Keratinocyte (primary cell): ENCODE measurements around the gene ITPR2. TPM values are rescaled to one million over a fixed set of nuclear protein-coding genes. Genes with fewer than 3 reads are reported as not detected.

Experiments used
- DNase-seq: peaks from one replicate; pipeline ENCODE4 v3.0.0-alpha.2; 2011; ENCODE audit warnings: low read depth, missing footprints, low spot score
- FAIRE-seq: peaks from 2 replicates; lab custom pipeline; 2011; peaks lifted over from hg19 to GRCh38; lab: Jason Lieb, UNC
- H2AFZ ChIP-seq: 2 replicates; pipeline ENCODE4 v1.6.0; 2012; ENCODE audit warnings: low read length, control low read depth, inconsistent platforms; ENCODE audit not compliant: control insufficient read depth
- H3K27ac ChIP-seq: 2 replicates; pipeline ENCODE4 v1.5.1; 2011; ENCODE audit warnings: low read length; ENCODE audit not compliant: control insufficient read depth, insufficient read depth
- H3K27me3 ChIP-seq: 3 replicates; pipeline ENCODE4 v1.6.0; 2011; ENCODE audit warnings: low read length; ENCODE audit not compliant: control insufficient read depth, insufficient read depth; ENCODE audit errors: extremely low read depth
- H3K36me3 ChIP-seq, 2 experiments: 2 replicates in 1 of 2; 3 replicates in 1 of 2; pipeline ENCODE4 v1.5.1; 2011; ENCODE audit warnings: low read length in 2 of 2, mild to moderate bottlenecking in 1 of 2; ENCODE audit not compliant: control insufficient read depth in 2 of 2, insufficient read depth in 2 of 2; ENCODE audit errors: extremely low read depth in 1 of 2
- H3K4me1 ChIP-seq: 3 replicates; pipeline ENCODE4 v1.5.1; 2011; ENCODE audit warnings: low read length; ENCODE audit not compliant: control insufficient read depth, insufficient read depth; ENCODE audit errors: extremely low read depth
- H3K4me2 ChIP-seq: 3 replicates; pipeline ENCODE4 v1.6.0; 2011; ENCODE audit warnings: low read depth, low read length; ENCODE audit not compliant: control insufficient read depth, insufficient read depth; ENCODE audit errors: extremely low read depth
- H3K4me3 ChIP-seq, 3 experiments: fragments of 200-600 bp in 1 of 3; sonication (generic) in 1 of 3; 2 replicates in 2 of 3; 3 replicates in 1 of 3; pipeline ENCODE4 v1.5.1; 2011 to 2016; ENCODE audit warnings: low read length in 3 of 3, mild to moderate bottlenecking in 3 of 3, control low read depth in 2 of 3, inconsistent platforms in 1 of 3, low read depth in 1 of 3, mixed read lengths in 1 of 3, mixed run types in 1 of 3, moderate library complexity in 1 of 3; ENCODE audit not compliant: control insufficient read depth in 2 of 3, insufficient read depth in 2 of 3; ENCODE audit errors: extremely low read depth in 1 of 3
- H3K79me2 ChIP-seq: 2 replicates; pipeline ENCODE4 v1.6.0; 2012; ENCODE audit warnings: low read length; ENCODE audit not compliant: control insufficient read depth, insufficient read depth
- H3K9ac ChIP-seq: 3 replicates; pipeline ENCODE4 v1.6.0; 2011; ENCODE audit warnings: low read length; ENCODE audit not compliant: control insufficient read depth, insufficient read depth; ENCODE audit errors: extremely low read depth
- H3K9me1 ChIP-seq: 3 replicates; pipeline ENCODE4 v1.6.0; 2011; ENCODE audit warnings: low read length; ENCODE audit not compliant: control insufficient read depth, insufficient read depth; ENCODE audit errors: extremely low read depth
- H3K9me3 ChIP-seq: 2 replicates; pipeline ENCODE4 v1.5.1; 2012; ENCODE audit warnings: low read depth, low read length; ENCODE audit not compliant: control insufficient read depth
- H4K20me1 ChIP-seq: 3 replicates; pipeline ENCODE4 v1.6.0; 2011; ENCODE audit warnings: low read length; ENCODE audit not compliant: control insufficient read depth, insufficient read depth; ENCODE audit errors: extremely low read depth
- EZH2 ChIP-seq: IDR thresholded peaks from one replicate; pipeline ENCODE4 v1.6.1; 2012; ENCODE audit warnings: inconsistent platforms, mild to moderate bottlenecking, low read length, moderate library complexity
- dilution Hi-C: fragments of 300-500 bp; cut with MboI; formaldehyde crosslinking; loops from one replicate; pipeline ENCODE4 v1.7.0; 2020; ENCODE audit warnings: low sequenced_read_pairs; ENCODE audit not compliant: extremely low pct_ligation_motif_present
- polyA plus RNA-seq, 5 experiments: library from polyadenylated mRNA; depleted of rRNA in 3 of 5; stranded (reverse) in 3 of 5; stranded (forward) in 1 of 5; unstranded in 1 of 5; fragments of >200 nt; gene quantifications; 1 replicate in 1 of 5; 2 replicates in 3 of 5; 3 replicates in 1 of 5; pipeline versions ENCODE4 v1.2.1 to v1.2.3, GENCODE V29; 2011 to 2012; ENCODE audit warnings: missing spikeins in 2 of 5, low read depth in 1 of 5, low replicate concordance in 1 of 5
- TF ChIP-seq, protein P1 (sequence below), 3 experiments: IDR thresholded peaks in 1 of 3; conservative IDR thresholded peaks in 1 of 3; optimal IDR thresholded peaks in 1 of 3; 2 replicates in 2 of 3; 3 replicates in 1 of 3; pipeline versions ENCODE3 to v1.5.1; 2011; ENCODE audit warnings: low read length in 3 of 3, mild to moderate bottlenecking in 3 of 3, moderate library complexity in 2 of 3, control low read depth in 1 of 3, inconsistent platforms in 1 of 3; ENCODE audit not compliant: insufficient read depth in 2 of 3; ENCODE audit errors: extremely low read depth in 1 of 3

ITPR2 gene
- polyA plus RNA-seq, 1 donor (not counting 4 experiments of a cell fraction or from before 2014, with no cell fraction given), result 7.6 TPM

DNA sequence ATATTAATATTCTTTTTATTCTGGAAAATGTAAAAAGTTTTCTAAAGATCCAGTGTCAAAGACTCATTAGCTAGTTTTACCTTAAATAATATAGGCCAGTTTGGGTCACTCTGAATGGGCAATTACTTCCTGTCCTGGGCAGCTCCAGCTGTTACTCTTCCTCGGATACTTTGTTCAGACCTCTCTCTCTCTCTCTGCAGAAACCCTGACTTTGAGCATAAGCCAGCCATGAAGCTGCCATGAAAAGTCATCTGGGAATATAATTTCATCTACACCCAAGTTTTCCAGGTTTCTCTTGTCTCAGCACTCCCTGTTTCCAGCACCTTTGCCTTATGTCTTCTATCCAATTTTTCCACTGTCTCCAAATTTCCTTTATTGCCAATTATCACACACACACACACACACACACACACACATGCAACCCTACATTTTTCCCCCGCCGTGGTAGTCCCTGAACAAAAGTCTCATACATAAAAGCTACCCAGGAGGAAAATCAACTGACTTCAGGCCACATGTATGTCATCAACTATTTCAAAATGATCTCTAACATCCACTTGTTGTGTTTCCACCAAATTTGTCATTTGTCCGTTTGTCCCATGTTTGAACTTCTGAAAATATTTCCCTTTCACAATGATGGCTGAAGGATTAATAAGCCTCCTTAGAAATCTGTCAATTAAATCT, 319.5 kb downstream of the ITPR2 start:
- Histone ChIP-seq H3K9me1 (no peaks in the 10 kb centered on the region), H4K20me1 (no peaks in the 10 kb centered on the region), H3K79me2 (no peaks in the 10 kb centered on the region), H3K4me1 (no peaks in the 10 kb centered on the region), H3K4me2 (no peak overlapping the region), H3K27ac (no peak overlapping the region), H3K9me3 (no peaks in the 10 kb centered on the region), H3K4me3 (no peak overlapping the region), H3K36me3 (no peaks in the 10 kb centered on the region), H2AFZ (no peak overlapping the region), H3K9ac (no peak overlapping the region), H3K27me3 (no peaks in the 10 kb centered on the region)
- dilution Hi-C loops, result no loop called here
- no peak for TF ChIP-seq EZH2
- TF ChIP-seq, protein P1, sequence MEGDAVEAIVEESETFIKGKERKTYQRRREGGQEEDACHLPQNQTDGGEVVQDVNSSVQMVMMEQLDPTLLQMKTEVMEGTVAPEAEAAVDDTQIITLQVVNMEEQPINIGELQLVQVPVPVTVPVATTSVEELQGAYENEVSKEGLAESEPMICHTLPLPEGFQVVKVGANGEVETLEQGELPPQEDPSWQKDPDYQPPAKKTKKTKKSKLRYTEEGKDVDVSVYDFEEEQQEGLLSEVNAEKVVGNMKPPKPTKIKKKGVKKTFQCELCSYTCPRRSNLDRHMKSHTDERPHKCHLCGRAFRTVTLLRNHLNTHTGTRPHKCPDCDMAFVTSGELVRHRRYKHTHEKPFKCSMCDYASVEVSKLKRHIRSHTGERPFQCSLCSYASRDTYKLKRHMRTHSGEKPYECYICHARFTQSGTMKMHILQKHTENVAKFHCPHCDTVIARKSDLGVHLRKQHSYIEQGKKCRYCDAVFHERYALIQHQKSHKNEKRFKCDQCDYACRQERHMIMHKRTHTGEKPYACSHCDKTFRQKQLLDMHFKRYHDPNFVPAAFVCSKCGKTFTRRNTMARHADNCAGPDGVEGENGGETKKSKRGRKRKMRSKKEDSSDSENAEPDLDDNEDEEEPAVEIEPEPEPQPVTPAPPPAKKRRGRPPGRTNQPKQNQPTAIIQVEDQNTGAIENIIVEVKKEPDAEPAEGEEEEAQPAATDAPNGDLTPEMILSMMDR (optimal IDR thresholded peaks at IDR 0.05 in 1 of 3, IDR thresholded peaks at IDR 0.05 in 1 of 3, conservative IDR thresholded peaks at IDR 0.05 in 1 of 3; ENCODE audit: extremely low read depth in 1 of 3, insufficient read depth in 2 of 3, low read length in 3 of 3), result no peak
- DNase-seq, result no peak
- no peak for FAIRE-seq

DNA sequence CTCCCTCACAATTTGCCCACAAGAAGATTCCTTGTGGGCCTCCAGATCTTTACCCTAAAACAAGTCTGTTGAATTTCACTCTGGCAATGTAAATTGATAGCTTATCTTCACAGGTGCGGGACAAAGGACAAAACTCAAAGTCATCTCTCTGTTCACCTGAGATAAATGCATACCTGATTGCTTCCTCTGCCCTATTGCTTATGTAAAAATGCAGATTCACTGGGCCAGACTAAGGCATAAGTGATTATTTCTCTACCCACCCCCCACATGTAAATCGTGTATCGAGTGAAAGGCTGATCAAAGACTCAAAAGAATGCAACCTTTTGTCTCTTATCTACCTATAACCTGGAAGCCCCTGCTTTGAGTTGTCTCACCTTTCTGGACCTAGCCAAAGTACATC, 320.8 kb downstream of the ITPR2 start:
- no peak for FAIRE-seq
- dilution Hi-C loops, result no loop called here
- H3K9me3 ChIP-seq, result no peaks in the 10 kb centered on the region
- no peak for TF ChIP-seq EZH2
- TF ChIP-seq, protein P1 (optimal IDR thresholded peaks at IDR 0.05 in 1 of 3, IDR thresholded peaks at IDR 0.05 in 1 of 3, conservative IDR thresholded peaks at IDR 0.05 in 1 of 3; ENCODE audit: extremely low read depth in 1 of 3, insufficient read depth in 2 of 3, low read length in 3 of 3), result no peak
- no peaks in the 10 kb centered on the region for H3K79me2 ChIP-seq
- no peaks in the 10 kb centered on the region for H3K9me1 ChIP-seq
- no peaks in the 10 kb centered on the region for H3K4me1 ChIP-seq
- no peak overlapping the region for H2AFZ ChIP-seq
- H3K27ac ChIP-seq, result no peak overlapping the region
- H3K4me2 ChIP-seq, result no peak overlapping the region
- no peaks in the 10 kb centered on the region for H3K27me3 ChIP-seq
- no peak overlapping the region for H3K9ac ChIP-seq
- H4K20me1 ChIP-seq, result no peaks in the 10 kb centered on the region
- no peak overlapping the region for H3K4me3 ChIP-seq
- DNase-seq, result no peak
- no peaks in the 10 kb centered on the region for H3K36me3 ChIP-seq
